Endodermal cell (in vitro differentiated cells): ENCODE measurements around the gene AUTS2. TPM values are rescaled to one million over a fixed set of nuclear protein-coding genes. Genes with fewer than 3 reads are reported as not detected.
A peak's percentile ranks its signal among the peaks of the same experiment; 100 is the strongest.

Experiments
- DNase-seq: peaks from one replicate; pipeline ENCODE4 v3.0.0-alpha.2; 2017
- H3K27ac ChIP-seq: 2 replicates; pipeline ENCODE4 v1.5.1; 2013; ENCODE audit warnings: mild to moderate bottlenecking, low read depth, low read length, moderate library complexity
- H3K27me3 ChIP-seq: 2 replicates; pipeline ENCODE4 v1.6.1; 2013; ENCODE audit warnings: mild to moderate bottlenecking, low read length, moderate library complexity; ENCODE audit not compliant: insufficient read depth, control insufficient read depth, poor library complexity, severe bottlenecking
- H3K36me3 ChIP-seq: 2 replicates; pipeline ENCODE4 v1.7.0; 2013; ENCODE audit warnings: mild to moderate bottlenecking, low read length, moderate library complexity; ENCODE audit not compliant: control insufficient read depth, insufficient read depth
- H3K4me1 ChIP-seq: one replicate; pipeline ENCODE4 v1.7.0; 2013; ENCODE audit warnings: low read length; ENCODE audit not compliant: control insufficient read depth, insufficient read depth
- H3K4me3 ChIP-seq: 2 replicates; pipeline ENCODE4 v1.5.1; 2013; ENCODE audit warnings: mild to moderate bottlenecking, low read length, moderate library complexity
- H3K9ac ChIP-seq: 2 replicates; pipeline ENCODE4 v1.6.1; 2013; ENCODE audit warnings: mild to moderate bottlenecking, low read length, moderate library complexity; ENCODE audit not compliant: poor library complexity, severe bottlenecking; ENCODE audit errors: extremely low read depth
- H3K9me3 ChIP-seq: 2 replicates; pipeline ENCODE4 v1.6.1; 2013; ENCODE audit warnings: mild to moderate bottlenecking, low read length, moderate library complexity; ENCODE audit not compliant: control insufficient read depth
- H3K27ac Mint-ChIP-seq: 2 replicates; pipeline ENCODE4 v1.8.0; 2020; ENCODE audit warnings: mixed read lengths
- H3K27me3 Mint-ChIP-seq: 2 replicates; pipeline ENCODE4 v1.8.0; 2021; ENCODE audit warnings: mild to moderate bottlenecking, mixed read lengths; ENCODE audit not compliant: insufficient read depth
- H3K36me3 Mint-ChIP-seq: 2 replicates; pipeline ENCODE4 v1.8.0; 2020; ENCODE audit warnings: low read depth, mixed read lengths
- H3K4me1 Mint-ChIP-seq: 2 replicates; pipeline ENCODE4 v1.8.0; 2020; ENCODE audit warnings: mixed read lengths
- H3K4me3 Mint-ChIP-seq: 2 replicates; pipeline ENCODE4 v1.8.0; 2020; ENCODE audit warnings: mild to moderate bottlenecking, moderate library complexity, mixed read lengths
- H3K9me3 Mint-ChIP-seq: 2 replicates; pipeline ENCODE4 v1.8.0; 2020; ENCODE audit warnings: mild to moderate bottlenecking, mixed read lengths
- WGBS, 2 experiments: methylation state at CpG; one replicate each; pipeline versions ENCODE4 v1.1.5 to v1.1.7; 2013; ENCODE audit warnings: missing lambda C conversion rate in 2 of 2, mixed read lengths in 1 of 2; ENCODE audit not compliant: insufficient coverage in 1 of 2, insufficient read length in 1 of 2; 5-methylcytosine and 5-hydroxymethylcytosine counted together
- total RNA-seq, 2 donors: library from RNA; stranded (reverse); fragmentation: NEBNext Ultra II Directional in 1 of 2; extraction: Animal tissue kit (Norgen Biotek cat#: 25700) in 1 of 2; gene quantifications; 2 replicates in 1 of 2; 3 replicates in 1 of 2; pipeline ENCODE4 v1.2.1, GENCODE V29; 2021
- TF ChIP-seq, protein P1 (sequence below): fragments of 200-600 bp; sonication (generic); conservative IDR thresholded peaks from 2 replicates; pipeline ENCODE4 v1.5.0; 2021; ENCODE audit warnings: antibody characterized with exemption, mild to moderate bottlenecking

AUTS2 gene
- total RNA-seq, 2 donors from 2014 or later, result 76.8 to 106 TPM

DNA sequence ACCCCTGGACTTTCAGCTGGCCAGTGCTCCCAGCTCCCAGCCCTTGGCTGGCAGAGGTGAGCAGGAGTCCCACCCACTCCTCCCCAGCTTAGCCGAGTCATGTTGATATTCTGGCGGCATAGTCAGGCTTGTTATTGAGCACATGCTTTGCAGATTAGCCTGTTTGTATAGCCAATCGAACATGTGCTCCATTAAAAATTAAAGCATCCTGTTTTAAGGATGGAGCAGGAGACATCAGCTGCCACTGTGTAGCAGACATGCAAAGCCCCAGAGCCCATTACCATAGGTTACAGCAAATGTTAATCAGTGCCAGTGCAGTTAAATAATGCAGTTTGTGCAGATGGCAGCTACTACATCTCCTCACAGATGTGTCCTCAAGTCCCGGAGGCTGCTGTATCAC is 959.1 kb downstream of the AUTS2 start:
- Histone ChIP-seq H3K36me3 (no peaks in the 10 kb centered on the region), H3K27ac (peak overlapping the region; percentile 27), H3K27me3 (no peaks in the 10 kb centered on the region), H3K9ac (no peak overlapping the region), H3K4me1 (peaks cover 13% of the 10 kb centered on the region), H3K4me3 (no peak overlapping the region), H3K9me3 (peaks cover 12% of the 10 kb centered on the region)
- TF ChIP-seq, protein P1, sequence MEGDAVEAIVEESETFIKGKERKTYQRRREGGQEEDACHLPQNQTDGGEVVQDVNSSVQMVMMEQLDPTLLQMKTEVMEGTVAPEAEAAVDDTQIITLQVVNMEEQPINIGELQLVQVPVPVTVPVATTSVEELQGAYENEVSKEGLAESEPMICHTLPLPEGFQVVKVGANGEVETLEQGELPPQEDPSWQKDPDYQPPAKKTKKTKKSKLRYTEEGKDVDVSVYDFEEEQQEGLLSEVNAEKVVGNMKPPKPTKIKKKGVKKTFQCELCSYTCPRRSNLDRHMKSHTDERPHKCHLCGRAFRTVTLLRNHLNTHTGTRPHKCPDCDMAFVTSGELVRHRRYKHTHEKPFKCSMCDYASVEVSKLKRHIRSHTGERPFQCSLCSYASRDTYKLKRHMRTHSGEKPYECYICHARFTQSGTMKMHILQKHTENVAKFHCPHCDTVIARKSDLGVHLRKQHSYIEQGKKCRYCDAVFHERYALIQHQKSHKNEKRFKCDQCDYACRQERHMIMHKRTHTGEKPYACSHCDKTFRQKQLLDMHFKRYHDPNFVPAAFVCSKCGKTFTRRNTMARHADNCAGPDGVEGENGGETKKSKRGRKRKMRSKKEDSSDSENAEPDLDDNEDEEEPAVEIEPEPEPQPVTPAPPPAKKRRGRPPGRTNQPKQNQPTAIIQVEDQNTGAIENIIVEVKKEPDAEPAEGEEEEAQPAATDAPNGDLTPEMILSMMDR, result no peak
- peaks cover 24% of the 10 kb centered on the region for H3K4me1 Mint-ChIP-seq
- peaks cover 23% of the 10 kb centered on the region for H3K9me3 Mint-ChIP-seq
- no peak for DNase-seq
- H3K27ac Mint-ChIP-seq, result no peak overlapping the region
- 89 to 94% methylated on average over 4 of the region's 4 CpGs for WGBS, 2 experiments
- no peak overlapping the region for H3K4me3 Mint-ChIP-seq
- H3K36me3 Mint-ChIP-seq, result peaks cover 24% of the 10 kb centered on the region
- H3K27me3 Mint-ChIP-seq, result no peaks in the 10 kb centered on the region

DNA sequence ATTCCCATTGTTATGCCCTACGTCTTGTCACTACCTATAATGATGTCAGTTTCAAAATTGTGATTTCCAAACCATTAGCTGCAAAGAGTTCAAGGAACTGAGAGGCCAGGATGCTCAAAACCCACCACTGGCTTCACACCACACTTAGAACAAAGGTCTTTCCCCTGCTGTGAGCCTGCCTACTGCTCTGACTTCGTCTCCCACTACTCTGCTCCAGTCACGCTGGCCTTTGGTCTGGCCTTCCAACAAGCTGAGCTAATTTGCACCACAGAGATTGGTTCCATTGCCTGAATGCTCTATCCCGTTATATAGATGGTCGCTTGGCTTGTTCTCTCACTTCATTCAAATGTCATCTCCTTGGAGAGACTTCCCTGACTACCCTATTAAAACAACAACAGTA is 961.5 kb downstream of the AUTS2 start:
- peaks cover 24% of the 10 kb centered on the region for H3K4me1 Mint-ChIP-seq
- WGBS, 2 experiments, result 71 to 83% methylated on average over 2 to 5 of the region's 5 CpGs

DNA sequence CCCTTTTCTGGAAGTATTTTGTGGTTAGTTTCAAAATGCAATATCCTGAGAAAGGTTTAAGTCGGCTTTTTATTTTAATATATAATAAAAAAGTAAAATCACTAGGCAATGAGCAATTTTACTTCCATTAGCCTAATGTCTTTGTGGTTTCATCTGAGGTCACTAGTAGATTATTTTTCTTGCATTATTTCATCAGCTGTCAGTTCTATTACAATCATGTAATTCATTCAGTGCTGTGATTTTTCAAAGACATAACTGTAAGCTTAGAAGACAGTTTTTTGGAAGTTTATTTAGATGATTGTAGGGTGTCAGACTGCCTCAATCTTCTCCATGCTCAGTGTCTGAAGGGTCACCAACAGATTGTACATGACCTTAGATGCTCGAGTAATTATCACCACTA is 965.7 kb downstream of the AUTS2 start:
- no peaks in the 10 kb centered on the region for H3K27me3 ChIP-seq
- Mint-ChIP-seq H3K27me3 (peaks cover 3% of the 10 kb centered on the region), H3K9me3 (peaks cover 10% of the 10 kb centered on the region), H3K4me3 (no peak overlapping the region), H3K4me1 (peaks cover 18% of the 10 kb centered on the region), H3K36me3 (peaks cover 9% of the 10 kb centered on the region), H3K27ac (no peak overlapping the region)
- WGBS, 2 experiments, result 90 to 97% methylated on average over 1 of the region's 2 CpGs
- no peak for DNase-seq
- H3K4me1 ChIP-seq, result peaks cover 17% of the 10 kb centered on the region
- no peak overlapping the region for H3K27ac ChIP-seq
- no peak overlapping the region for H3K4me3 ChIP-seq
- TF ChIP-seq, protein P1, result no peak
- H3K9me3 ChIP-seq, result peaks cover 2% of the 10 kb centered on the region
- H3K36me3 ChIP-seq, result no peaks in the 10 kb centered on the region
- no peak overlapping the region for H3K9ac ChIP-seq

More for the DNA sequence above, 961.5 kb downstream of the AUTS2 start:
- Histone ChIP-seq H3K36me3 (no peaks in the 10 kb centered on the region), H3K27me3 (no peaks in the 10 kb centered on the region), H3K4me3 (peak overlapping the region; percentile 6), H3K9me3 (peaks cover 12% of the 10 kb centered on the region), H3K9ac (no peak overlapping the region), H3K4me1 (peaks cover 14% of the 10 kb centered on the region), H3K27ac (no peak overlapping the region)
- peak overlapping the region; percentile 2 for H3K27ac Mint-ChIP-seq
- H3K9me3 Mint-ChIP-seq, result peaks cover 23% of the 10 kb centered on the region
- H3K27me3 Mint-ChIP-seq, result no peaks in the 10 kb centered on the region
- DNase-seq, result peak; percentile 63
- TF ChIP-seq, protein P1, result no peak
- peaks cover 24% of the 10 kb centered on the region for H3K36me3 Mint-ChIP-seq
- H3K4me3 Mint-ChIP-seq, result no peak overlapping the region
